ENCODE data around the gene ERC2. TPM values are rescaled to one million over a fixed set of nuclear protein-coding genes. Genes with fewer than 3 reads are reported as not detected.

ERC2 gene
- total and polyA plus RNA-seq, 2 of the 13 experiments (the other 11 are each of a cell fraction or from before 2014, with no cell fraction given), result 0.16 to 0.22 TPM

DNA sequence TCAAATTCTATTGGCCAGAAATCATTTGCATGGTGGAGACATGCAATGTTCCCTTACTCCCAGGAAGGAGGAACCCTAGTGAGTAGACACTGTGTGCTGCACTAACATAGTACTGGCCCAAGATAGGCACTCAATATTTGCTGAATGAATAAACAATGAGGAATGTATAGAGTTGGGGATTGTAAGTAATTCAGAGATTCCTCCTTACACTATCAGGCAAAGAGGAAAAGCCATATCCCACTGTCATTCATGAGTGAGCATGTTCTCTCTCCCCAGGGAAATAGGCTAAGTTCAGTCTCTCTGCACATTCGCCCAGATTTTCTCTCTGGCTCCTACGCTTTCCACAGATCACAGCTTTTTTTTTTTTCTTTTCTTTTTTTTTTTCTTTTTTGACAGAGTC lies 826.3 kb downstream of the ERC2 start (continued):
- TF ChIP-seq, protein P1, sequence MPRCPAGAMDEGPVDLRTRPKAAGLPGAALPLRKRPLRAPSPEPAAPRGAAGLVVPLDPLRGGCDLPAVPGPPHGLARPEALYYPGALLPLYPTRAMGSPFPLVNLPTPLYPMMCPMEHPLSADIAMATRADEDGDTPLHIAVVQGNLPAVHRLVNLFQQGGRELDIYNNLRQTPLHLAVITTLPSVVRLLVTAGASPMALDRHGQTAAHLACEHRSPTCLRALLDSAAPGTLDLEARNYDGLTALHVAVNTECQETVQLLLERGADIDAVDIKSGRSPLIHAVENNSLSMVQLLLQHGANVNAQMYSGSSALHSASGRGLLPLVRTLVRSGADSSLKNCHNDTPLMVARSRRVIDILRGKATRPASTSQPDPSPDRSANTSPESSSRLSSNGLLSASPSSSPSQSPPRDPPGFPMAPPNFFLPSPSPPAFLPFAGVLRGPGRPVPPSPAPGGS (CRISPR knock-in tag; IDR thresholded peaks at IDR 0.05), result no peak
- TF ChIP-seq ZNF644 (CRISPR knock-in tag; IDR thresholded peaks at IDR 0.05; ENCODE audit: low read depth), result no peak
- TF ChIP-seq PRMT3 (CRISPR knock-in tag; IDR thresholded peaks at IDR 0.05; ENCODE audit: borderline replicate concordance, low read depth), result no peak
- TF ChIP-seq PATZ1 (CRISPR knock-in tag; IDR thresholded peaks at IDR 0.05), result no peak

- H4K20me1 ChIP-seq (ENCODE audit: insufficient read depth, low read length), result no peaks in the 10 kb centered on the region
- ChIA-PET CTCF (ENCODE audit: low intra/inter-chr PET ratio, low total read pairs) (no interaction called here), POLR2A (no interaction called here)
- FAIRE-seq, result no peak
- TF ChIP-seq SOX6 (IDR thresholded peaks at IDR 0.05), result no peak
- no peak for TF ChIP-seq SOX6 (CRISPR knock-in tag; IDR thresholded peaks at IDR 0.05)
- TF ChIP-seq ZBTB7A (CRISPR knock-in tag; IDR thresholded peaks at IDR 0.05), result no peak
- TF ChIP-seq ZBTB44 (CRISPR knock-in tag; IDR thresholded peaks at IDR 0.05), result no peak
- TF ChIP-seq KLF12 (CRISPR knock-in tag; IDR thresholded peaks at IDR 0.05; ENCODE audit: borderline replicate concordance), result no peak
- no peak for TF ChIP-seq SALL2 (CRISPR knock-in tag; IDR thresholded peaks at IDR 0.05)
- no peak for TF ChIP-seq LRRFIP1 (CRISPR knock-in tag; conservative IDR thresholded peaks at IDR 0.05)
- TF ChIP-seq ZNF652 (CRISPR knock-in tag; IDR thresholded peaks at IDR 0.05; ENCODE audit: borderline replicate concordance, low read depth), result no peak
- TF ChIP-seq ZNF383 (CRISPR knock-in tag; IDR thresholded peaks at IDR 0.05; ENCODE audit: borderline replicate concordance), result no peak
- no peak for TF ChIP-seq NONO (IDR thresholded peaks at IDR 0.05)
- no peak for TF ChIP-seq NONO (CRISPR knock-in tag; conservative IDR thresholded peaks at IDR 0.05)
- TF ChIP-seq ZFP90 (CRISPR knock-in tag; IDR thresholded peaks at IDR 0.05; ENCODE audit: borderline replicate concordance), result no peak
- no peak overlapping the region for H3K27ac ChIP-seq (ENCODE audit: extremely low read length, insufficient read depth, low read length)
- no peak overlapping the region for H3K4me3 ChIP-seq (replicated peaks in 1 of 3; ENCODE audit: insufficient read depth in 1 of 3, low read depth in 2 of 3, low read length in 3 of 3)
- H3K79me2 ChIP-seq (ENCODE audit: insufficient read depth, low read length), result no peaks in the 10 kb centered on the region
- no peaks in the 10 kb centered on the region for H3K4me1 ChIP-seq (ENCODE audit: insufficient read depth, low read length)
- in situ Hi-C loops (cut with HindIII; ENCODE audit: extremely low pct_ligation_motif_present, low pct_unique_long_range_greater_than_20kb), result no loop called here
- H2AFZ ChIP-seq (ENCODE audit: low read length), result no peak overlapping the region
- 43% methylated on average over 9 of the region's 9 CpGs for WGBS (ENCODE audit: low lambda C conversion rate)
- intact Hi-C loops (cut with micrococcal nuclease; ENCODE audit: unreplicated experiment), result no loop called here
- BruUV-seq (replicated peaks), result no TSS peak
- DNase-seq (ENCODE audit: low spot score), result no peak
- H3K4me2 ChIP-seq (ENCODE audit: low read depth, low read length), result no peak overlapping the region
- no peaks in the 10 kb centered on the region for H3K9me3 ChIP-seq (ENCODE audit: low read length)
- no peak overlapping the region for H3K9ac ChIP-seq (ENCODE audit: insufficient read depth, low read depth, low read length)
- H3K36me3 ChIP-seq (replicated peaks in 1 of 2; ENCODE audit: control insufficient read depth in 1 of 2, insufficient read depth in 2 of 2, low read length in 2 of 2), result no peaks in the 10 kb centered on the region
- peaks cover 0 to 1% of the 10 kb centered on the region in 2 experiments; a peak in 1 of 5 replicates for H3K27me3 ChIP-seq (ENCODE audit: control insufficient read depth in 1 of 2, insufficient read depth in 2 of 2, low read length in 2 of 2)
- no peak for ATAC-seq
Measured at GRCh38 chr3:55639896-55640765, 828.1 kb downstream of the ERC2 start.
